ENCODE results near the gene CDH18.

- TF ChIP-seq CTCF (IDR thresholded peaks at IDR 0.05) (no peak), POLR2A (IDR thresholded peaks at IDR 0.05) (no peak), POLR2AphosphoS5 (IDR thresholded peaks at IDR 0.05) (no peak)
Measured at GRCh38 chr5:19928562-19929421, 59.2 kb downstream of the CDH18 start.
